B cell (primary cell): Measurements from ENCODE around the gene SFMBT2.

ENCODE experiments used
- CTCF ChIP-seq: fragments of 200-600 bp; IDR thresholded peaks from one replicate; pipeline ENCODE4 v1.8.0; 2022; ENCODE audit warnings: antibody characterized with exemption, mild to moderate bottlenecking
- EZH2 ChIP-seq: IDR thresholded peaks from 2 replicates; pipeline ENCODE4 v1.6.1; 2012; ENCODE audit warnings: borderline replicate concordance, low read depth, mild to moderate bottlenecking, moderate library complexity, low read length; ENCODE audit not compliant: insufficient read depth, poor library complexity, severe bottlenecking

- TF ChIP-seq CTCF (no peak), EZH2 (no peak)
Observed at GRCh38 chr10:7302930-7303557, 107.8 kb downstream of the SFMBT2 start.
